Choroid plexus epithelial cell (primary cell): Measurements from ENCODE around the gene SLC25A45.
"Not testable (repeated sequence)": the region's sequence is repeated elsewhere in the genome, so short reads cannot be mapped to it uniquely, and the experiment has no call there.

Source experiments
- DNase-seq: peaks from one replicate; pipeline ENCODE4 v3.0.0-alpha.2; 2010; ENCODE audit warnings: low read depth
- H3K4me3 ChIP-seq: 2 replicates; pipeline ENCODE4 v1.5.1; 2011; ENCODE audit warnings: low read depth, mild to moderate bottlenecking, control low read depth, low read length, moderate library complexity
- CTCF ChIP-seq: conservative IDR thresholded peaks from 2 replicates; pipeline ENCODE4 v1.5.1; 2011; ENCODE audit warnings: low read depth, mild to moderate bottlenecking, control low read depth, inconsistent platforms, low read length, moderate library complexity

SLC25A45 gene

GRCh38 chr11:65415499-65416340, 33.3 kb upstream of the SLC25A45 start:
- H3K4me3 ChIP-seq: peak overlapping the region; percentile 39
- no peak for DNase-seq
- TF ChIP-seq CTCF: no peak

- H3K4me3 ChIP-seq: no peak overlapping the region
- peak; percentile 16 for DNase-seq
- no peak for TF ChIP-seq CTCF
These were observed 32.5 kb upstream of the SLC25A45 start for GRCh38 chr11:65414776-65415498.

- not testable (repeated sequence) for DNase-seq, H3K4me3 ChIP-seq
These were observed 30.7 kb upstream of the SLC25A45 start for GRCh38 chr11:65413077-65413664.

GRCh38 chr11:65412271-65413076, 30.0 kb upstream of the SLC25A45 start:
- no peak overlapping the region for H3K4me3 ChIP-seq
- TF ChIP-seq CTCF: no peak
- no peak for DNase-seq

GRCh38 chr11:65411681-65412070, 29.2 kb upstream of the SLC25A45 start:
- no peak for DNase-seq
- H3K4me3 ChIP-seq: no peak overlapping the region
- no peak for TF ChIP-seq CTCF

GRCh38 chr11:65410936-65411680, 28.7 kb upstream of the SLC25A45 start:
- DNase-seq: no peak
- TF ChIP-seq CTCF: no peak
- H3K4me3 ChIP-seq: no peak overlapping the region
